KMS-11 (cell line): ENCODE data around the gene NOP53.

Experiments
- H2AFZ ChIP-seq: fragments of 200-600 bp; sonication (generic); 2 replicates; pipeline ENCODE4 v1.6.1; 2016; ENCODE audit warnings: antibody characterized with exemption, mixed run types, low read depth
- H3K27ac ChIP-seq: fragments of 200-600 bp; sonication (generic); 2 replicates; pipeline ENCODE4 v1.6.1; 2016; ENCODE audit warnings: mild to moderate bottlenecking, mixed run types
- H3K27me3 ChIP-seq: fragments of 200-600 bp; sonication (generic); 2 replicates; pipeline ENCODE4 v1.6.1; 2017; ENCODE audit warnings: mild to moderate bottlenecking, low read depth, mixed run types, moderate library complexity; ENCODE audit not compliant: insufficient read depth
- H3K36me3 ChIP-seq: fragments of 200-600 bp; sonication (generic); 2 replicates; pipeline ENCODE4 v1.6.1; 2017; ENCODE audit warnings: mild to moderate bottlenecking, mixed run types; ENCODE audit not compliant: insufficient read depth
- H3K4me1 ChIP-seq: fragments of 200-600 bp; sonication (generic); 2 replicates; pipeline ENCODE4 v1.6.1; 2016; ENCODE audit warnings: mild to moderate bottlenecking, low read depth, mixed run types; ENCODE audit not compliant: poor library complexity, severe bottlenecking
- H3K4me2 ChIP-seq: fragments of 200-600 bp; sonication (generic); 2 replicates; pipeline ENCODE4 v1.7.0; 2016; ENCODE audit warnings: mild to moderate bottlenecking, mixed run types
- H3K4me3 ChIP-seq: fragments of 200-600 bp; sonication (generic); IDR thresholded peaks from 2 replicates; pipeline ENCODE4 v1.6.1; 2017; ENCODE audit warnings: low read depth, low read length, mixed read lengths; ENCODE audit not compliant: insufficient read depth
- H3K79me2 ChIP-seq: fragments of 200-600 bp; sonication (generic); 2 replicates; pipeline ENCODE4 v1.6.1; 2016; ENCODE audit warnings: low read depth, mixed run types; ENCODE audit not compliant: insufficient read depth
- H3K9ac ChIP-seq: fragments of 200-600 bp; sonication (generic); 2 replicates; pipeline ENCODE4 v1.6.1; 2016; ENCODE audit warnings: mild to moderate bottlenecking, mixed run types
- H4K20me1 ChIP-seq: fragments of 200-600 bp; sonication (generic); 2 replicates; pipeline ENCODE4 v1.6.1; 2016; ENCODE audit warnings: mild to moderate bottlenecking, mixed run types; ENCODE audit not compliant: insufficient read depth
- CTCF ChIP-seq: fragments of 200-600 bp; sonication (generic); conservative IDR thresholded peaks from 2 replicates; pipeline ENCODE4 v1.6.1; 2017; ENCODE audit warnings: low read depth, mild to moderate bottlenecking, antibody characterized with exemption, low read length, moderate library complexity, mixed read lengths

Gene NOP53

DNA sequence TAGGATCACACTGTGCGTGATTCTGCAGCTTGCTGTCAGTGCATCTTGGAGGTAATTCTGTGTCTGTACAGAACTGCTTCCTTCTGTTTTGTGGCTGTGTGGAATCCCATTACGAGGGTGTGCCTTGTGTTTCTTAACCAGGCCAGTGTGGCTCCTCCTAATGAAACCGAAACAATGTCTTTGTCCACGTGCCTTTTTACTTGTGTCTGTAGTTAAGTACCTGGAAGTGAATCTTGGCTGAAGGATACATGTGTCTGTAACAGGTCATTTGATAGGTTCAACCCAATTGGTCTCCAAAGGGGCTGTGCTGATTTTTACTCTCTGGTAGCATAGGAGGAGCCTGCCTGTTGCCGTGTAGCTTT is 13.1 kb downstream of the NOP53 start:
- H2AFZ ChIP-seq: no peak overlapping the region
- no peak overlapping the region for H3K9ac ChIP-seq
- H3K4me1 ChIP-seq: no peaks in the 10 kb centered on the region
- H4K20me1 ChIP-seq: no peaks in the 10 kb centered on the region
- H3K27ac ChIP-seq: no peak overlapping the region
- no peaks in the 10 kb centered on the region for H3K27me3 ChIP-seq
- H3K36me3 ChIP-seq: peaks cover 10% of the 10 kb centered on the region; the same call in 1 of the 2 replicates
- H3K4me3 ChIP-seq: no peak overlapping the region
- H3K79me2 ChIP-seq: no peaks in the 10 kb centered on the region
- no peak for TF ChIP-seq CTCF
- no peak overlapping the region for H3K4me2 ChIP-seq

- Histone ChIP-seq H3K36me3 (peaks cover 10% of the 10 kb centered on the region; the same call in 1 of the 2 replicates), H3K9ac (no peak overlapping the region), H3K27me3 (no peaks in the 10 kb centered on the region; the same call in 1 of the 2 replicates), H3K79me2 (no peaks in the 10 kb centered on the region), H4K20me1 (no peaks in the 10 kb centered on the region), H3K4me3 (no peak overlapping the region), H3K27ac (no peak overlapping the region), H2AFZ (no peak overlapping the region), H3K4me1 (peaks cover 5% of the 10 kb centered on the region), H3K4me2 (no peak overlapping the region)
- no peak for TF ChIP-seq CTCF
Observed at GRCh38 chr19:47760632-47760999, 15.3 kb downstream of the NOP53 start.

DNA sequence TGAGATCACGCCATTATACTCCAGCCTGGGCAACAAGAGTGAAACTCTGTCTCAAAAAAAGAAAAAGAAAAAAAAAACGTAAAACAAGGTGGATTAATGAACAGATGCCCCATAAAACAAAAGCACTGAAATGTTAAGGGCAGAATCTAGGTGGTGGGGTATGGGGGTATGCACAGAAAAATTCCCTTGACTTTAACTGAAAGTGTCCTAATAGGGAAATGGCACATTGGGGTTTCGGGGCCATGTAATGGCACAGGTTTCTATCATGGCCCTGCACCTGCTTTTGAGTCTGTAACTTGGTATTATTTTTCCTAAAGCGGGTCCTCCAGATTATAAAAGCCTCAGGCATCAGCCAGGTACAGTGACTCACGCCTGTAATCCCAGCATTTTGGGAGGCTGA is 16.2 kb downstream of the NOP53 start:
- Histone ChIP-seq H3K4me3 (no peak overlapping the region), H3K79me2 (no peaks in the 10 kb centered on the region), H3K4me1 (peaks cover 5% of the 10 kb centered on the region), H2AFZ (no peak overlapping the region), H3K4me2 (no peak overlapping the region), H3K27ac (no peak overlapping the region), H3K36me3 (peaks cover 2% of the 10 kb centered on the region; the same call in 1 of the 2 replicates), H3K9ac (no peak overlapping the region), H3K27me3 (no peaks in the 10 kb centered on the region; the same call in 1 of the 2 replicates), H4K20me1 (no peaks in the 10 kb centered on the region)
- no peak for TF ChIP-seq CTCF

GRCh38 chr19:47762151-47762550 is 16.8 kb downstream of the NOP53 start:
- H2AFZ ChIP-seq: no peak overlapping the region
- H3K4me3 ChIP-seq: no peak overlapping the region
- H3K36me3 ChIP-seq: no peaks in the 10 kb centered on the region
- TF ChIP-seq CTCF: no peak
- H3K27ac ChIP-seq: no peak overlapping the region
- H3K27me3 ChIP-seq: no peaks in the 10 kb centered on the region; the same call in 1 of the 2 replicates
- H3K4me2 ChIP-seq: no peak overlapping the region
- no peak overlapping the region for H3K9ac ChIP-seq
- peaks cover 5% of the 10 kb centered on the region for H3K4me1 ChIP-seq
- no peaks in the 10 kb centered on the region for H4K20me1 ChIP-seq
- no peaks in the 10 kb centered on the region for H3K79me2 ChIP-seq
